Measurements from ENCODE around the gene SLC19A1.

The SLC19A1 gene

DNA sequence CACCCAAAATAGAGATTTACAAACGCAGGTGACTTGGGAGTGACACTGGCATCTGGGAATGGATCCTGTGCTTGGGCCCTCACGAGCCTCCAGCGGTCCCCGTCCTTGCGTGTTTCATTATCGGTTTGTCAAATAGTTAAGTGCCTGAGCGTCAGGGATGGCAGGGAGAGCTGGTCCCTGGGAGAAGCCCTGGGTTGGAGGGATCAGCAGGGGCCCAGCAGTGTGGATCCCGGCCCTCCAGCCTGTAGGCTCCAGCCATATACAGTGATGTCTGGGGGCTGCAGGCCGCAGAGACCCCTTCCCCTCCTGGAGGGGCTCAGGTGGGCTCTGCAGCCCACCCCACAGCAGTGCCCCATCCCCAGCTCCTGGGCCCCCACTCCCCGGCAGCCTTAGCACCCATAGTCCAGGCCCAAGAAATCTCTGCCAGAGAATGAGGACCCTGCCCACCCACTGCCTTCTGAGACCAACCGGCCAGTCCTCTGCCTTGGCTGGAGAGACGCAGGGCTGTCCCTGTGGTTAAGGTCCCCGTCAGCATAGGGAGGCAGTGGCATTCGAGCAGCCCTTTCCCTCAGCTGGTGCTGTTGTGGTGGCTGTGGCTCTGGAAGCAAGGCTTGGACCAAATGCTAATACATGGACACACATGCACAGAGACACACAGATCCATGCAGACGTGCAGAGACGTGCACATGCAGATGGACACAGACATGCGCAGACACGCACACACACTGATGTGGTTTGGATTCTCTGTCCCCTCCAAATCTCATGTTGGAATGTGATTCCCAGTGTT lies 2.4 kb upstream of the SLC19A1 start:
- DNase-seq (ENCODE audit: low spot score): no peak

DNA sequence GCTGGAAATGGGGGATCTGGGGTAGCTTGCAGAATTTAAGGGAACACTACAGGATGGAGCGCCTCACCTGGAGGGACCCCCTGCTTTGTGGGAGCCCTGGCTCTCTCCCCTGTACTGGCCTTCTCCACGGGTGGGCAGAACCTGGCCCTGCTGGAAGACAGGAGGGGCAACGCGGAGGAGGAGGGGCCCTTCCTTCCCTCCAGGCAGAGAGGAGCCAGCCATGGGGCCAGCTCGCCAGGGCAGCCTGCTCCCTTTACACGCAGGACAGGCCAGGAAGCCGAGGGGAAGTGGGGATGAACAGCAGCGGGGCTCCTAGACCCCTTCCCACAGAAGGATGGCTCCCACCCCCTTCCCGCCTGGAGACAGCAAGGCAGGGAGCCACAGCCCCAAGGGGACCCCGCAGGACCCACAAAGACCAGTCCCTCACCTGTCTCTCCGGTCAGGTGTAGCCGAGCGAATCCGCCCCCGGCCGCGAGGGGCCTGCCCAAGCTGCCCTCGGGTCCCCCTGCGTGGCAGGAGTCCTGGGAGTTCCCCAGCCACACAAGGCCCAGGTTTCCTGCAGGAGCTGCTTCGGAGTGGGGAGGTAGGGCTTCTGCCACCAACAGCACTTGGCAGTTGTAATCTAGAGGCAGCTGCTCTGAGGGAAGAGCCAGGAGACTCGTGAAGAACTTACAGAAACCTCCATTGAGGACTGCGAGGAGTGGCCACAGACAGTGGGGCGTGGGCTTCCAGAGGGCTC lies 1.6 kb upstream of the SLC19A1 start:
- no peak for DNase-seq (ENCODE audit: low spot score)

GRCh38 chr21:45543371-45543709 lies 1.1 kb upstream of the SLC19A1 start:
- no peak for DNase-seq (ENCODE audit: low spot score)

- DNase-seq (ENCODE audit: low spot score): no peak
These were observed 579 bp upstream of the SLC19A1 start for GRCh38 chr21:45542667-45543370.

GRCh38 chr21:45541221-45542039 lies 810 bp downstream of the SLC19A1 start:
- DNase-seq (ENCODE audit: low spot score): peak; percentile 73

GRCh38 chr21:45540601-45540970 lies 1.7 kb downstream of the SLC19A1 start:
- DNase-seq (ENCODE audit: low spot score): no peak

DNA sequence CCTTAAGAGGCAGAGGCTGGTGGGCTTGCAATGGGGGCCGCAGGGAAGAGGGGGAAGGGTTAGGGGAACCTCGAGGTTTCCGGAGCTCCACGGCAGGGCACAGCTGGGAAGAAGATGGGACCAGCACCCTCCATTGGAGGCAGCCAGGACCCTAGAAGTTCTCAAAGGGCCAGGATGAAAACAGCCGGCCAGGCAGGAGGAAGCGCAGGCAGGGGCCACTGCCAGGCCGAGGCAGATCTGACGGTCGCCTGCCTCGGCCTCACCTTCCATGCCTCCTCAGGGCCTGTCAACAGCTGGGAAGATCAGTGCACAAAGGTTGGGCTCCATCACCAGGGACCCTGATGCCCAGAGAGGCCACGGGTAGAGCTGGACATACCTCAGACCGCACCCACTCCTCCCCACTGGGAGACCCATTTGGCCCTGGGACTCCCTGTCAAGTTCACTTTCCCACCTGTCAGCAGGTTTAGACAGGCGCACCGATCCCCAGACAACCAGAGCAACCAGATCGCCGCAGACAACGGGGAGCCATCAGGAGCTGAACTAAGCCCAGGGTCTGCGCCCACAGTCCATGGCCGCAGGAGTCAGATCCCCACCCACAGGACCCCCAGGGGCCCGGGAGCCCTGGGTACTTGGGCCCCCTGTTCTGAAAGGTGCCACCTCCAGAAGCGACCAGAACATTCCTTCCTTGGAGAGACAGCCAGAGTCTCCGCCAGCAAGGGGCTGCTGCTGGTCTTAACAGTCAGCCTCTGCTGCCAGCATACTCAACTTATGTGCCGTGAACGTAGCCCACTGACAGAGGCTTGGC lies 2.2 kb downstream of the SLC19A1 start:
- no peak for DNase-seq (ENCODE audit: low spot score)

- no peak for DNase-seq (ENCODE audit: low spot score)
These were observed 3.0 kb downstream of the SLC19A1 start for GRCh38 chr21:45539046-45539795.

DNA sequence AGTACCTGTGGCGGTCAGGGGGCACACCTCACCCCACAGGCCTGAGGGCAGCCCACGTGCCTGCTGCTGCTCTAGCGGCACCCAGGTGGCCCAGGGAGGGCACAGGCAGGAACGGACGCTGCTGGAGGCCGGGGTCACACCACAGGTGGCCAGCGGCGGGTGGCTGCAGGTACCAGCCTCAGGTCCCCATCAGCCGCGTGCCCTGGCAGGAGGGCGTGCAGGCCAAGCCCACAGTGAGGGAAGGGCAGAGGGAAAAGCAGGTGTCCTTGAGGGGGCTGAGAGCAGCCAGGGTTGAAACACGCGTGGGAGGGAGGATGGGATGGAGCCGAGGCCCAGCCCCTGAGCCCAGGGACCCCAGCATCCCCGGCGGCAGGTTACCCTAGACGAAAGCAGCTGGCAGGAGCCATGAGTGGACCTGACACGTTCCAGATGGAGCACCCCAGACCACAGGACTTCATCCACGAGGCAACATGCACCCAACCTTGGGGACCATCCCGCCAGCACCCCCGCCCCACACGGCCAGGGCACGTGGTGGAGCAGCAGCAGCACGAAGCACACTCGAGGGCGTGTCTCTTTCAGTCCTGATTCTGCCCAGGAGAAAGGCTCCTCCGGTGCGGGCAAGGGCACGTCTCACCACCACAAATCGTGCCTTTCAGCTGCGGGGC lies 3.7 kb downstream of the SLC19A1 start:
- DNase-seq (ENCODE audit: low spot score): no peak

GRCh38 chr21:45537746-45538291 lies 4.4 kb downstream of the SLC19A1 start:
- no peak for DNase-seq (ENCODE audit: low spot score)

GRCh38 chr21:45537111-45537745 lies 5.0 kb downstream of the SLC19A1 start:
- no peak for DNase-seq (ENCODE audit: low spot score)

DNA sequence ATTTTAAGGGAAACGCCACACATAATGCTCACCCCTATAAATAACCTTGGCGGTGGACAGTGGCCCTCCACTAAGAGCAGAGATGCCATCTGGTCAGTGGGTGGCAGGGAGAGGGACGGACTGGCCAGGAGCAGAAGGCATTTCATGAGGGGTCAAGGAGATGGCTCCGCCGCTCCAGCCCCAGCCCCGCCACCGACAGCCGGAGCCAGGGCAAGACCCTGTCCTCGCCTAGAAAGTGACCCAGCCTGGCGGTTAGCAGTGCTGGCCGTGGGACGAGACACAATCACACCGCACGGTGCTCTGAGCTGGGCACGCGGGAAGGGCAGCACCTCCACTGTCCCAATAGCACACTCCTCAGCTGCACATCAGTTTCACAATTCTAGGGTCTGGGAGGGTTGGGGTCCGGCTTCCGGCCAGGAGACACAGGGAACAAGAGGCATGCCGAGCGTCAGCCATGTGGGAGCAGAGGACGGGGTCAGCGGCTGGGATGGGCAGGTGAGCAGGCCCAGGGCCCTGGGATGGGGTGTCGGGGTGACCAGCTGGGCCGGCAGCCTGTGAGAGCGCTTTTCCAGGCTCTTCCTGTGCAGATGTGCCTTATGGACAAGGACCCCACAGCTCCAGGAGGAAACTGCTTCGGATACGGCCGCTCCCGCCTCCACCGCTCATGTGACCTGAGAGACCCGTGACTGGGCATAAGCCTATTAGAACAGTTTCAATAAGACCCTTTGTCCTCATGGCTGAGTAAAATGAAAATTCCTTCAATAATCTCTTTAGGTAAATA lies 5.7 kb downstream of the SLC19A1 start:
- no peak for DNase-seq (ENCODE audit: low spot score)

GRCh38 chr21:45535341-45536081 lies 6.7 kb downstream of the SLC19A1 start:
- DNase-seq (ENCODE audit: low spot score): no peak

GRCh38 chr21:45534636-45535331 lies 7.5 kb downstream of the SLC19A1 start:
- DNase-seq (ENCODE audit: low spot score): no peak

GRCh38 chr21:45533846-45534635 lies 8.2 kb downstream of the SLC19A1 start:
- no peak for DNase-seq (ENCODE audit: low spot score)

- no peak for DNase-seq (ENCODE audit: low spot score)
These were observed 8.8 kb downstream of the SLC19A1 start for GRCh38 chr21:45533361-45533845.
